Mucosa of descending colon (tissue), 3 donors: ENCODE measurements around the gene ZNF239. TPM values are rescaled to one million over a fixed set of nuclear protein-coding genes. Genes with fewer than 3 reads are reported as not detected.
"Not testable (repeated sequence)": the region's sequence is repeated elsewhere in the genome, so short reads cannot be mapped to it uniquely, and the experiment has no call there.

Source experiments
- ATAC-seq: fragments of 200-7000 bp; cut with Tn5 transposase; one replicate; pipeline ENCODE4 v1.9.1; 2020; ENCODE audit warnings: mild to moderate bottlenecking, moderate library complexity
- DNase-seq, 3 donors: peaks; one replicate each; pipeline ENCODE4 v3.0.0-alpha.2; 2020
- H3K36me3 ChIP-seq: fragments of 200-600 bp; one replicate; pipeline ENCODE4 v1.8.0; 2021; ENCODE audit warnings: low read depth, mild to moderate bottlenecking
- H3K4me1 ChIP-seq: fragments of 200-600 bp; one replicate; pipeline ENCODE4 v1.8.0; 2021; ENCODE audit warnings: low read depth, mild to moderate bottlenecking
- H3K4me3 ChIP-seq: fragments of 200-600 bp; one replicate; pipeline ENCODE4 v1.8.0; 2021; ENCODE audit warnings: mild to moderate bottlenecking
- H3K9me3 ChIP-seq: fragments of 200-600 bp; one replicate; pipeline ENCODE4 v1.8.0; 2021; ENCODE audit warnings: mild to moderate bottlenecking
- intact Hi-C, 2 donors: fragments of 100-400 bp; cut with DNase I in 1 of 2; cut with micrococcal nuclease in 1 of 2; formaldehyde crosslinking; loops; one replicate each; pipeline versions ENCODE4 v1.11.0 to v1.11.1; 2022; cut with DNase I, micrococcal nuclease
- total RNA-seq, 3 donors: library from RNA; stranded (reverse); fragmentation: NEBNext Ultra II Directional in 2 of 3; extraction: Animal tissue kit (Norgen Biotek cat#: 25700) in 2 of 3; gene quantifications; one replicate each; pipeline versions ENCODE4 v1.2.1 to v1.2.4, GENCODE V29; 2021 to 2023
- TF ChIP-seq, protein P1 (sequence below): fragments of 200-600 bp; IDR thresholded peaks from one replicate; pipeline ENCODE4 v1.8.0; 2022; ENCODE audit warnings: antibody characterized with exemption, mild to moderate bottlenecking
- donor health status: DM: no; HTN: no; CAD: no; lungs with moderate emphysema.
- donor health status: DM: no; HTN: no; CAD: no.
- donor health status: DM: no; HTN: yes; CAD: no.

The ZNF239 gene
- total RNA-seq, 3 donors from 2014 or later = 1.5 to 3.7 (median 1.9) TPM

DNA sequence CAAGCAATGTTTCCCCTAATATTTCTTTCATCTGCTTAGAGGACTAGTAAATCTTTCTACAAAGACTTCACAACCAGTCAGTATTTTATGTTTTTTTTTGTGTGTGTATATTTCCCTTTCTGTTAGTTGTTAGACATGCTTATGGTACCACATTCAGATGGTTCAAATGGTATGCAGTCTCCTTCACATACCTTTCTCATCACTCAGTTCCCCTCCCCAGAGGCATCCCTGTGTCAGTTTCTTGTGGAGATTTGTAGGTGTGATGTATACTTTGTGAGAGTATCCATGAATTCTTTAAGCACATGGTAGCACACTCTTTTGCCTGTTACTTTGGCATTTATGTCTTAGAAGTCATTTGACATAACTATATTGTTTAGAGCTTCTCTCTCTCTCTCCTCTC lies 36.2 kb upstream of the ZNF239 start:
- TF ChIP-seq, protein P1, sequence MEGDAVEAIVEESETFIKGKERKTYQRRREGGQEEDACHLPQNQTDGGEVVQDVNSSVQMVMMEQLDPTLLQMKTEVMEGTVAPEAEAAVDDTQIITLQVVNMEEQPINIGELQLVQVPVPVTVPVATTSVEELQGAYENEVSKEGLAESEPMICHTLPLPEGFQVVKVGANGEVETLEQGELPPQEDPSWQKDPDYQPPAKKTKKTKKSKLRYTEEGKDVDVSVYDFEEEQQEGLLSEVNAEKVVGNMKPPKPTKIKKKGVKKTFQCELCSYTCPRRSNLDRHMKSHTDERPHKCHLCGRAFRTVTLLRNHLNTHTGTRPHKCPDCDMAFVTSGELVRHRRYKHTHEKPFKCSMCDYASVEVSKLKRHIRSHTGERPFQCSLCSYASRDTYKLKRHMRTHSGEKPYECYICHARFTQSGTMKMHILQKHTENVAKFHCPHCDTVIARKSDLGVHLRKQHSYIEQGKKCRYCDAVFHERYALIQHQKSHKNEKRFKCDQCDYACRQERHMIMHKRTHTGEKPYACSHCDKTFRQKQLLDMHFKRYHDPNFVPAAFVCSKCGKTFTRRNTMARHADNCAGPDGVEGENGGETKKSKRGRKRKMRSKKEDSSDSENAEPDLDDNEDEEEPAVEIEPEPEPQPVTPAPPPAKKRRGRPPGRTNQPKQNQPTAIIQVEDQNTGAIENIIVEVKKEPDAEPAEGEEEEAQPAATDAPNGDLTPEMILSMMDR = no peak
- no peak for DNase-seq
- peaks cover 16% of the 10 kb centered on the region for H3K9me3 ChIP-seq
- H3K36me3 ChIP-seq = no peaks in the 10 kb centered on the region
- intact Hi-C loops = no loop called here
- no peak overlapping the region for H3K4me3 ChIP-seq
- peaks cover 4% of the 10 kb centered on the region for H3K4me1 ChIP-seq
- ATAC-seq = no peak

DNA sequence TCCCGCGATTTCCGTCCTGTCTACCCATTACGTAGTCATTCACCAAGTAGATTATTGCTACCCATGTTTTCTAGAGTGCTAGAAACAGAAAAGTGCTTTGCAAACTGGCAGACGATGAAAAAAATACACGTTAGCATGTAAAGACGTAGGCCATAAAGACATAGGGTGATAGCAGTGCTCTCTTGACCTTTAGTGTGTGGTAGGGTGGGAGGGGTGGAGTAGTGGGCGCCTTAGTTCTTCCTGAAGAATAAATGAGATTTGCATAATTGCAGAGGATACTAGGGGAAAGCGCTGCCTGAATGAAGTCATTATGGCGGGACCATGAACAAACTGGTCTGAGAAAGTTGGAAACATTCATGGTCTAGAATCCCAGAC lies 32.8 kb upstream of the ZNF239 start:
- intact Hi-C loops = no loop called here
- ATAC-seq (no peak), DNase-seq (no peak)
- no peaks in the 10 kb centered on the region for H3K36me3 ChIP-seq
- H3K4me1 ChIP-seq = peaks cover 4% of the 10 kb centered on the region
- TF ChIP-seq, protein P1 = no peak
- no peak overlapping the region for H3K4me3 ChIP-seq
- no peaks in the 10 kb centered on the region for H3K9me3 ChIP-seq

DNA sequence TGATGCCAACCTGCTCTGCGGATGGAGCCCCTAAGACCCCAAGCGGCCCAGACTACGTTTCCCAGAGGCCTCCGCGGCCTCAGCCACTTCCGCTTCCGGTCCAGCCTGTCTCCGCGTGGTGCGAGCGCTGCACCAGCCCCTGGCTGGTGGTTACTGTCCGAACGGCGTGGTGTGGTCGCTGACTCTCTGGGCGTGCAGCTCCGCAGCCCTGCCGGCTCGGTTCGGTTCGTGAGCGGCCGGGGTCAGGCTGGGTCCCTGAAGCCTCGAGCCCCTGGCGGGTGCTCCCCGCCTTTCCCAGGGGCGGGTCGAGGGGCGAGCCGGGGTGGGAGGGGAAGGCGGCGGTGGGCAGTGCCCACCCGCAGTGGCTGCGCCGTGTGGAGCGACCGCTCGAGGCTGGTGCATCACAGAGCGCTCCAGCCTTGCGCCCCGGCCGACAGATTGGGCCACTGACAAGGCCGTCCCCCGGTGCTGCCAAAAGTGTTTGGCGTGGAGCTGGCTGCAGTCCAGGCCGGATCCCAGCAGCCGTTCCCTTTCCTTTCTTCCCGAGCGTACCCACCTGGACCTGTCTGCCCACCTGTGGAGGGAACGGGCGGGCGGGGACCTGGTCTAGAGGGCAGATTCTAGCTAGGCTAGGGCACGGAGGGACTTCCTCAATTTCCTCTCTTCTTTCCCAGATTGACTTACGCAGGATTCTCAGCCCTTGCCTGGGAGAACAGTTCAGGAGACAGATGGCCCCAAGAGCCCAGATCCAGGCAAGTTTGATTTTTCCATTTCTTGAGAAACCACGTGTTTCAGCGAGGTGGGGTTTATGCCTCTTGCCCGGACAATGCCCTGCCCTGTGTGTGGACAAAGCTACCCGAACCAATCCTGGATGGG lies 32.1 kb upstream of the ZNF239 start, which contains the start of gene ZNF485:
ZNF485 (plus strand) TSS at position 116 of the 876 bp plus-strand sequence; CDS start at position 729, 613 bp downstream.
- intact Hi-C loops = no loop called here
- Histone ChIP-seq H3K4me1 (peaks cover 4% of the 10 kb centered on the region), H3K9me3 (no peaks in the 10 kb centered on the region), H3K36me3 (no peaks in the 10 kb centered on the region), H3K4me3 (peak within 1 kb of the TSS; percentile 79)
- peak; percentile 76 to 82 (median 81) for DNase-seq
- ATAC-seq = peak; percentile 93
- TF ChIP-seq, protein P1 = no peak

DNA sequence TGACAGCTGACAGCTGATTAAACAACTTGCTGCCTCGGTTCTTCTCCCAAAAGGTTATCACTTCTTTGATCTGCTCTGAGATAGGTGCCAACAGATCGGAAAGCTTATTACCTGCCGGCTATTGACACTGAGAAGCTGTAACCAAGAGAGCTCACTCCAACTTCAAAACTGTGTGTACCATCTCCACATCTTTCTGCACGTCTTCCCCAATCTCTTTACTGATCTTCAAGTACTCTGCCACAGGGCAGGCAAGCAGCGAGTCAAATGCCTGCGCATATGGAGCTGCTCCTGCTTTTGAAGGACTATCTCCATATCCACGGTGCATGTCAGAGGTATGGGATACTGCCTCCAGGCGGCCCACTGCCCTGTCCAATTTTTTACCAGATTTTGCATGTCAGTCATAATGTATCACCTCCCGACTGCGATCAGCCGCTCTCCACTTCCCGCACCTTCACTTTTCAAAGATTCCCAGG lies 31.5 kb upstream of the ZNF239 start:
- intact Hi-C loops = no loop called here
- TF ChIP-seq, protein P1 = no peak
- H3K9me3 ChIP-seq = no peaks in the 10 kb centered on the region
- H3K4me3 ChIP-seq = no peak overlapping the region
- peaks cover 4% of the 10 kb centered on the region for H3K4me1 ChIP-seq
- no peaks in the 10 kb centered on the region for H3K36me3 ChIP-seq
- DNase-seq = no peak
- ATAC-seq = no peak

DNA sequence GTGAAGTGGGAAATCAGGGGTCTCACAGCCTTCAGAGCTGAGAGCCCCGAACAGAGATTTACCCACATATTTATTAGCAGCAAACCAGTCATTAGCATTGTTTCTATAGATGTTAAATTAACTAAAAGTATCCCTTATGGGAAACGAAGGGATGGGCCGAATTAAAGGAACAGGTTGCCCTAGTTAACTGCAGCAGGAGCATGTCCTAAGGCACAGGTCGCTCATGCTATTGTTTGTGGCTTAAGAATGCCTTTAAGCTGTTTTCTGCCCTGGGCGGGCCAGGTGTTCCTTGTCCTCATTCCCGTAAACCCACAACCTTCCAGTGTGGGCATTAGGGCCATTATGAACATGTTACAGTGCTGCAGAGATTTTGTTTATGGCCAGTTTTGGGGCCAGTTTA lies 27.2 kb upstream of the ZNF239 start:
- H3K4me3 ChIP-seq, H3K36me3 ChIP-seq, H3K9me3 ChIP-seq, H3K4me1 ChIP-seq, intact Hi-C loops, DNase-seq, ATAC-seq: not testable (repeated sequence)

DNA sequence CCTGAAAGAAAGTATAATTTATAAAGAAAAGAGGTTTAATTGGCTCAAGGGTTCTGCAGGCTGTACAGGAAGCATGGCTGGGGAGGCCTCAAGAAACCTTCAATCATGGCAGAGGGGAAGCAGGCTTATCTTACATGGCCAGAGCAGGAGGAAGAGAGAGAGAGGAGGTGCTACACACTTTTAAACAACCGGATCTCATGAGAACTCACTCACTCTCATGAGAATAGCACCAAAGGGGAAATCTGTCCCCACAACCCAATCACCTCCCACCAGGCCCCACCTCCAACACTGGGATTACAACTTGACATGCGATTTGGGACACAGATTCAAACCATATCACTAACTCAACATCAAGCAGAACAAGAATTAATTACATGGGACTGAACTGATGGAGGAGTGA lies 24.9 kb upstream of the ZNF239 start:
- Histone ChIP-seq H3K36me3 (no peaks in the 10 kb centered on the region), H3K4me3 (no peak overlapping the region), H3K9me3 (no peaks in the 10 kb centered on the region), H3K4me1 (no peaks in the 10 kb centered on the region)
- TF ChIP-seq, protein P1 = no peak
- ATAC-seq (no peak), DNase-seq (no peak)
- intact Hi-C loops = no loop called here
